Breast epithelium (tissue), 4 donors: ENCODE data around the gene VAPA. TPM values are rescaled to one million over a fixed set of nuclear protein-coding genes. Genes with fewer than 3 reads are reported as not detected.

Experiments
- DNase-seq, 2 donors: peaks; one replicate each; pipeline ENCODE4 v3.0.0-alpha.2; 2019; ENCODE audit warnings: low spot score in 2 of 2
- H3K27ac ChIP-seq, 2 donors: fragments of 200-600 bp; sonication (generic) in 1 of 2; one replicate each; pipeline ENCODE4 v1.5.1; 2016 to 2019; ENCODE audit warnings: mild to moderate bottlenecking in 1 of 2
- H3K27me3 ChIP-seq, 2 donors: fragments of 200-600 bp; sonication (generic) in 1 of 2; one replicate each; pipeline versions ENCODE4 v1.5.1 to v1.6.0; 2017 to 2019; ENCODE audit warnings: control low read depth in 1 of 2, mild to moderate bottlenecking in 1 of 2
- H3K36me3 ChIP-seq: fragments of 200-600 bp; one replicate; pipeline ENCODE4 v1.5.1; 2019
- H3K4me1 ChIP-seq, 2 donors: fragments of 200-600 bp; sonication (generic); one replicate each; pipeline ENCODE4 v1.5.1; 2016 to 2019; ENCODE audit warnings: control low read depth in 1 of 2
- H3K4me3 ChIP-seq, 3 donors: fragments of 200-600 bp; sonication (generic); 1 replicate in 2 of 3; 2 replicates in 1 of 3; pipeline ENCODE4 v1.5.1; 2016 to 2019; ENCODE audit warnings: mild to moderate bottlenecking in 3 of 3, moderate library complexity in 2 of 3
- H3K9me3 ChIP-seq, 2 donors: fragments of 200-600 bp; sonication (generic) in 1 of 2; one replicate each; pipeline ENCODE4 v1.5.1; 2016 to 2019; ENCODE audit warnings: control low read depth in 1 of 2
- POLR2A ChIP-seq: fragments of 450-650 bp; IDR thresholded peaks from one replicate; pipeline ENCODE4 v1.6.1; 2016; ENCODE audit warnings: antibody characterized with exemption, mild to moderate bottlenecking, moderate library complexity
- POLR2AphosphoS5 ChIP-seq, 3 donors: sonication (generic); formaldehyde crosslinking; IDR thresholded peaks; one replicate each; pipeline ENCODE4 v1.6.1; 2017; ENCODE audit warnings: antibody characterized with exemption in 3 of 3
- intact Hi-C: fragments of 100-400 bp; cut with DNase I; formaldehyde crosslinking; loops from one replicate; pipeline ENCODE4 v1.15.1; 2023; ENCODE audit warnings: low total_unique reads
- total RNA-seq, 3 donors: library from RNA; depleted of rRNA; stranded (reverse); fragments of >200 nt; gene quantifications; one replicate each; pipeline ENCODE4 v1.1.0, GENCODE V29; 2016
- TF ChIP-seq, protein P1 (sequence below), 3 donors: fragments of 450-650 bp; IDR thresholded peaks; one replicate each; pipeline ENCODE4 v1.5.1; 2016 to 2017; ENCODE audit warnings: antibody characterized with exemption in 3 of 3, mild to moderate bottlenecking in 3 of 3, moderate library complexity in 3 of 3

Gene VAPA
- total RNA-seq, 3 donors from 2014 or later, result 235 to 263 (median 260) TPM

DNA sequence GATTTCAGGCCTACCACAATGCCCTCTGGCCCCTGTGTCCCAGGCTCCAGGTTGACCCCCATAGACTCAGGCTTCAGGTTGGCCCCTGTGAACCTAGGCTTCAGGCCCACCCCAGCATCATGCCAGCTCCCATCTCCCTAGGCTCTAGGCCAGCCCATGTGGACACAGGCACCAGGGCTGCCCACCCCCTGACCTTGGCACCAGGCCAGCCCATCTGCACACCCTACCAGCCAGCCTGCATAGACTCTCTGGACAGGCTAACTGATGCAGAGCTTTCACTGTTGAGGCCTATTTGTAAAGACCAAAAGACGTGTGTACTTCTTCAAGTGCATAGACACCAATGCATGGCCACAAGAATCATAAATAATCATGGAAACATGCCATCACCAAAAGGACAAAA lies 83.9 kb downstream of the VAPA start:
- no peaks in the 10 kb centered on the region for H3K4me1 ChIP-seq
- peaks cover 0 to 10% of the 10 kb centered on the region in 2 donors for H3K9me3 ChIP-seq
- DNase-seq, result no peak
- H3K27ac ChIP-seq, result no peak overlapping the region
- no peaks in the 10 kb centered on the region for H3K36me3 ChIP-seq
- H3K4me3 ChIP-seq, result no peak overlapping the region
- TF ChIP-seq, protein P1, sequence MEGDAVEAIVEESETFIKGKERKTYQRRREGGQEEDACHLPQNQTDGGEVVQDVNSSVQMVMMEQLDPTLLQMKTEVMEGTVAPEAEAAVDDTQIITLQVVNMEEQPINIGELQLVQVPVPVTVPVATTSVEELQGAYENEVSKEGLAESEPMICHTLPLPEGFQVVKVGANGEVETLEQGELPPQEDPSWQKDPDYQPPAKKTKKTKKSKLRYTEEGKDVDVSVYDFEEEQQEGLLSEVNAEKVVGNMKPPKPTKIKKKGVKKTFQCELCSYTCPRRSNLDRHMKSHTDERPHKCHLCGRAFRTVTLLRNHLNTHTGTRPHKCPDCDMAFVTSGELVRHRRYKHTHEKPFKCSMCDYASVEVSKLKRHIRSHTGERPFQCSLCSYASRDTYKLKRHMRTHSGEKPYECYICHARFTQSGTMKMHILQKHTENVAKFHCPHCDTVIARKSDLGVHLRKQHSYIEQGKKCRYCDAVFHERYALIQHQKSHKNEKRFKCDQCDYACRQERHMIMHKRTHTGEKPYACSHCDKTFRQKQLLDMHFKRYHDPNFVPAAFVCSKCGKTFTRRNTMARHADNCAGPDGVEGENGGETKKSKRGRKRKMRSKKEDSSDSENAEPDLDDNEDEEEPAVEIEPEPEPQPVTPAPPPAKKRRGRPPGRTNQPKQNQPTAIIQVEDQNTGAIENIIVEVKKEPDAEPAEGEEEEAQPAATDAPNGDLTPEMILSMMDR (IDR thresholded peaks at IDR 0.05), result no peak
- TF ChIP-seq POLR2AphosphoS5 (IDR thresholded peaks at IDR 0.05) (no peak), POLR2A (no peak)
- H3K27me3 ChIP-seq, result no peaks in the 10 kb centered on the region
- intact Hi-C loops, result no loop called here

DNA sequence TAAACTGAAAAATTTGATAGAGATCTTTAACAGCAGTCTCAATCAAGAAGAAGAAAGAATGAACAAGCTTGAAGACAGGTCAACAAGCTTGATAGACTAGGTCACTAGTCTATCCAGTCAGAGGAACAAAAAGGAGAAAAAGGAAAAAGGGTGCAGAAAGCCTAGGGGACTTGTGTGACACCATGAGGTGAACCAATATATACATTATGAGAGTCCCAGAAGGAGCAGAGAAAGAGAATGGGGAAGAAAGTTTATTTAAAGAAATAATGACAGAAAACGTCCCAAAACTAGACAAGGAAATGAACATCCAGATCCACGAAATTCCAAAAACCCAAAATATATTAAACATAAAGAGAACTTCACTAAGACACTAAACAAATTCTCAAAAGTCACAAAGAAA lies 84.5 kb downstream of the VAPA start:
- intact Hi-C loops, result no loop called here
- Histone ChIP-seq H3K4me3 (no peak overlapping the region), H3K4me1 (no peaks in the 10 kb centered on the region), H3K36me3 (no peaks in the 10 kb centered on the region), H3K27me3 (no peaks in the 10 kb centered on the region), H3K9me3 (peaks cover 0 to 10% of the 10 kb centered on the region in 2 donors), H3K27ac (no peak overlapping the region)
- TF ChIP-seq POLR2AphosphoS5 (IDR thresholded peaks at IDR 0.05) (no peak), POLR2A (no peak)
- TF ChIP-seq, protein P1 (IDR thresholded peaks at IDR 0.05), result no peak
- DNase-seq, result no peak

DNA sequence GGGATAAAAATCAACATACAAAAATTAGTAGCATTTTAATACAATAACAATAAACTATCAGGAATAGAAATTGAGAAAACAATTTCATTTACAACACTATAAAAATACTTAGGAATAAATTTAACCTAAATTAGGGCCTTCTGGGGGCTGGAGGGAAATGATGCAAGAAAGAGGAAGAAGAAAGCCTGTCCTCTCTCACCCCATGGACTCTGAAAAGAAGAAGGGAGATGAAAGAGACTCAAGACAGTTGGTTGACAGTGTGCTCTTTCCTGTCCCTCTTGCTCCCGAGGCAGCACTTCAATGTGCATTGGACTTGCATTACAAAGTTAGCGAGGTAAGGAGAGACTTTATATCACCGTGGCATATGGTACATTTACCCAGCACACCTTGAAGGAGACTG lies 88.5 kb downstream of the VAPA start:
- DNase-seq, result no peak
- TF ChIP-seq POLR2AphosphoS5 (IDR thresholded peaks at IDR 0.05), result no peak
- TF ChIP-seq POLR2A, result no peak
- Histone ChIP-seq H3K27ac (no peak overlapping the region), H3K27me3 (no peaks in the 10 kb centered on the region), H3K36me3 (no peaks in the 10 kb centered on the region), H3K4me1 (no peaks in the 10 kb centered on the region), H3K9me3 (peaks cover 0 to 10% of the 10 kb centered on the region in 2 donors), H3K4me3 (no peak overlapping the region)
- intact Hi-C loops, result no loop called here

DNA sequence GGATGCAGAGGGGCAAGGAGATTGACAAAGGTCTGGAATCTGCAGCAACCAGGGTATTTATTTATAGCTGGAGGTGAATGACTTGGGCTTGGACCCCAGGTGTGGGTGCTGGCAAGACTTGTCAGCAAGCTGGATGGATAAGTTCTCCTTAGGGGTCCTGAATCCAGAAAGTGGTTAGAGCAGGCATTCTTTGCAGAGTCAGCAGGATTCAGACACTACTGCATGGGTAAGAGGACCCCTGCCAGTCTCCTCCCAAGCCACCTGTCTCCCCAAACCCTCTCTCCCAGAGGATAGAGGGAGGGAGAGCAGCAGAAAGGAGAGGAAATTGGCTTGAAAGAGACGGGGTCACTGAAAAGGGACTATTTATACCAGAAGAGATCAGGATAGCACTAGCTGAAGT lies 89.5 kb downstream of the VAPA start:
- DNase-seq, result no peak
- peaks cover 0 to 7% of the 10 kb centered on the region in 2 donors for H3K9me3 ChIP-seq
- H3K4me1 ChIP-seq, result no peaks in the 10 kb centered on the region
- no peak overlapping the region for H3K27ac ChIP-seq
- H3K27me3 ChIP-seq, result no peaks in the 10 kb centered on the region
- TF ChIP-seq POLR2A (no peak), POLR2AphosphoS5 (IDR thresholded peaks at IDR 0.05) (no peak)
- TF ChIP-seq, protein P1 (IDR thresholded peaks at IDR 0.05), result no peak
- H3K4me3 ChIP-seq, result no peak overlapping the region
- H3K36me3 ChIP-seq, result no peaks in the 10 kb centered on the region
- intact Hi-C loops, result no loop called here

DNA sequence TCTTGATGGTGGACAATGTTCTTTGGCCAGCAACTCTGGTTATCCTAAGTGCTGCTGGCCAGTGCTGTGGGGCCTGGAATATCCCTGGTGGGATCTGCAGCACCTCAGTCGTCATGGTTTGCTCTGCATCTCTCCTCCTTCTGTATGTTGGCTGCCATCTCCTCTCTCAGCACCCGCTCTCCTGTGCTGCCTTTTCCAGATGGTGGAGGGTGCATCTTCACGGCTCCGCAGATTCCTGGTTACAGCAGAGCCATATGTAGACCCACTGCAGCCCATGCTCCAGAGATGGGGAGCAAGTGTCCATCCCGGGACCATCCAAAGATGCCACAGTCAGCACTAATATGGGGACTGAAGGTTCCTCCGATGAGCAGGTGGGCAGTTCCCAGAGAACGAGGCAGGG lies 90.0 kb downstream of the VAPA start:
- Histone ChIP-seq H3K4me3 (no peak overlapping the region), H3K27ac (no peak overlapping the region), H3K4me1 (no peaks in the 10 kb centered on the region), H3K9me3 (peaks cover 0 to 2% of the 10 kb centered on the region in 2 donors), H3K36me3 (no peaks in the 10 kb centered on the region), H3K27me3 (no peaks in the 10 kb centered on the region)
- DNase-seq, result no peak
- intact Hi-C loops, result no loop called here
- TF ChIP-seq POLR2AphosphoS5 (IDR thresholded peaks at IDR 0.05) (no peak), POLR2A (no peak)
- TF ChIP-seq, protein P1 (IDR thresholded peaks at IDR 0.05), result no peak
